Measurements from ENCODE around the gene HES7. TPM values are rescaled to one million over a fixed set of nuclear protein-coding genes. Genes with fewer than 3 reads are reported as not detected.
A peak's percentile ranks its signal among the peaks of the same experiment; 100 is the strongest.

HES7 gene
- total and polyA plus RNA-seq, 9 of the 15 experiments (the other 6 are each of a cell fraction or from before 2014, with no cell fraction given), result 0.03 to 1.7 (median 0.14) TPM; not detected in 1

DNA sequence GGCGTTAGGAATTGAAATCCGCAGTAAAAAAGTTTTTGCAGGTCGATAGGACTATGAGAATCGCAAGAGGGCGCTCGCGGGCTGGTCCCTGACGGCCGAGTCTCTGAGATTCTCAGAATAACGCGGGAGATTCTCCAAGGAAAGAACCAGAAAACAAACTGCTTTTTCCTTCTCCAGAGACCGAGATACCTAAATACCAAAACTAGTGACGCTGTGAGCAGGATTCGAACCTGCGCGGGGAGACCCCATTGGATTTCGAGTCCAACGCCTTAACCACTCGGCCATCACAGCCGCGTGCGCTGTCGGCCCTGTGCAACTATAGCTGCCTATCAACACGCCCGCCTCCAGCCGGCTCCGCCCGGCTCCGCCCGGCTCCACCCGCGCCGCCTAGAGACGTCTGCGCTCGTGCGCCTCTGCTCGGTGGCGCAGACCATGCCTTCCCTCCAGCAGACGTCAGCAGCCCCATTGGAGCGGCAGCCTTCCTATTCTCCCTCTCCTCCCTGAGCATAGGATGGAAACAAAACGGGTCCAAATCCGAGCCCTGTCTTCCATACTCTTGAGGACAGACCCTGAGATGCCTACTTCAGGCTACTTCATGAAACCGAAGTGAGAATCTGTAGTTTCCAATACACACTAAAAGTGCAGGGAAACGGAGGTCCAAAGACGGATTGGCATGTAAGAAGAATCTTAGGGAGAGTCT is 14.9 kb upstream of the HES7 start (continued):
- TF ChIP-seq, protein P1, sequence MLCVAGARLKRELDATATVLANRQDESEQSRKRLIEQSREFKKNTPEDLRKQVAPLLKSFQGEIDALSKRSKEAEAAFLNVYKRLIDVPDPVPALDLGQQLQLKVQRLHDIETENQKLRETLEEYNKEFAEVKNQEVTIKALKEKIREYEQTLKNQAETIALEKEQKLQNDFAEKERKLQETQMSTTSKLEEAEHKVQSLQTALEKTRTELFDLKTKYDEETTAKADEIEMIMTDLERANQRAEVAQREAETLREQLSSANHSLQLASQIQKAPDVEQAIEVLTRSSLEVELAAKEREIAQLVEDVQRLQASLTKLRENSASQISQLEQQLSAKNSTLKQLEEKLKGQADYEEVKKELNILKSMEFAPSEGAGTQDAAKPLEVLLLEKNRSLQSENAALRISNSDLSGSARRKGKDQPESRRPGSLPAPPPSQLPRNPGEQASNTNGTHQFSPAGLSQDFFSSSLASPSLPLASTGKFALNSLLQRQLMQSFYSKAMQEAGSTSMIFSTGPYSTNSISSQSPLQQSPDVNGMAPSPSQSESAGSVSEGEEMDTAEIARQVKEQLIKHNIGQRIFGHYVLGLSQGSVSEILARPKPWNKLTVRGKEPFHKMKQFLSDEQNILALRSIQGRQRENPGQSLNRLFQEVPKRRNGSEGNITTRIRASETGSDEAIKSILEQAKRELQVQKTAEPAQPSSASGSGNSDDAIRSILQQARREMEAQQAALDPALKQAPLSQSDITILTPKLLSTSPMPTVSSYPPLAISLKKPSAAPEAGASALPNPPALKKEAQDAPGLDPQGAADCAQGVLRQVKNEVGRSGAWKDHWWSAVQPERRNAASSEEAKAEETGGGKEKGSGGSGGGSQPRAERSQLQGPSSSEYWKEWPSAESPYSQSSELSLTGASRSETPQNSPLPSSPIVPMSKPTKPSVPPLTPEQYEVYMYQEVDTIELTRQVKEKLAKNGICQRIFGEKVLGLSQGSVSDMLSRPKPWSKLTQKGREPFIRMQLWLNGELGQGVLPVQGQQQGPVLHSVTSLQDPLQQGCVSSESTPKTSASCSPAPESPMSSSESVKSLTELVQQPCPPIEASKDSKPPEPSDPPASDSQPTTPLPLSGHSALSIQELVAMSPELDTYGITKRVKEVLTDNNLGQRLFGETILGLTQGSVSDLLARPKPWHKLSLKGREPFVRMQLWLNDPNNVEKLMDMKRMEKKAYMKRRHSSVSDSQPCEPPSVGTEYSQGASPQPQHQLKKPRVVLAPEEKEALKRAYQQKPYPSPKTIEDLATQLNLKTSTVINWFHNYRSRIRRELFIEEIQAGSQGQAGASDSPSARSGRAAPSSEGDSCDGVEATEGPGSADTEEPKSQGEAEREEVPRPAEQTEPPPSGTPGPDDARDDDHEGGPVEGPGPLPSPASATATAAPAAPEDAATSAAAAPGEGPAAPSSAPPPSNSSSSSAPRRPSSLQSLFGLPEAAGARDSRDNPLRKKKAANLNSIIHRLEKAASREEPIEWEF (CRISPR knock-in tag; IDR thresholded peaks at IDR 0.05), result no peak
- peak; percentile 61; the same call in 1 of the 2 replicates for TF ChIP-seq BACH1 (tag; IDR thresholded peaks at IDR 0.05)
- TF ChIP-seq, protein P2, sequence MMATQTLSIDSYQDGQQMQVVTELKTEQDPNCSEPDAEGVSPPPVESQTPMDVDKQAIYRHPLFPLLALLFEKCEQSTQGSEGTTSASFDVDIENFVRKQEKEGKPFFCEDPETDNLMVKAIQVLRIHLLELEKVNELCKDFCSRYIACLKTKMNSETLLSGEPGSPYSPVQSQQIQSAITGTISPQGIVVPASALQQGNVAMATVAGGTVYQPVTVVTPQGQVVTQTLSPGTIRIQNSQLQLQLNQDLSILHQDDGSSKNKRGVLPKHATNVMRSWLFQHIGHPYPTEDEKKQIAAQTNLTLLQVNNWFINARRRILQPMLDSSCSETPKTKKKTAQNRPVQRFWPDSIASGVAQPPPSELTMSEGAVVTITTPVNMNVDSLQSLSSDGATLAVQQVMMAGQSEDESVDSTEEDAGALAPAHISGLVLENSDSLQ (IDR thresholded peaks at IDR 0.05), result peak; percentile 60
- TF ChIP-seq MIER1 (IDR thresholded peaks at IDR 0.05; ENCODE audit: low read depth), result peak; percentile 38; the same call in 1 of the 2 replicates
- TF ChIP-seq, protein P3, sequence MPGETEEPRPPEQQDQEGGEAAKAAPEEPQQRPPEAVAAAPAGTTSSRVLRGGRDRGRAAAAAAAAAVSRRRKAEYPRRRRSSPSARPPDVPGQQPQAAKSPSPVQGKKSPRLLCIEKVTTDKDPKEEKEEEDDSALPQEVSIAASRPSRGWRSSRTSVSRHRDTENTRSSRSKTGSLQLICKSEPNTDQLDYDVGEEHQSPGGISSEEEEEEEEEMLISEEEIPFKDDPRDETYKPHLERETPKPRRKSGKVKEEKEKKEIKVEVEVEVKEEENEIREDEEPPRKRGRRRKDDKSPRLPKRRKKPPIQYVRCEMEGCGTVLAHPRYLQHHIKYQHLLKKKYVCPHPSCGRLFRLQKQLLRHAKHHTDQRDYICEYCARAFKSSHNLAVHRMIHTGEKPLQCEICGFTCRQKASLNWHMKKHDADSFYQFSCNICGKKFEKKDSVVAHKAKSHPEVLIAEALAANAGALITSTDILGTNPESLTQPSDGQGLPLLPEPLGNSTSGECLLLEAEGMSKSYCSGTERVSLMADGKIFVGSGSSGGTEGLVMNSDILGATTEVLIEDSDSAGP (CRISPR knock-in tag; IDR thresholded peaks at IDR 0.05), result 0 out of 2 replicates have a peak, but pooled peaks have one; percentile 46
- TF ChIP-seq, protein P4, sequence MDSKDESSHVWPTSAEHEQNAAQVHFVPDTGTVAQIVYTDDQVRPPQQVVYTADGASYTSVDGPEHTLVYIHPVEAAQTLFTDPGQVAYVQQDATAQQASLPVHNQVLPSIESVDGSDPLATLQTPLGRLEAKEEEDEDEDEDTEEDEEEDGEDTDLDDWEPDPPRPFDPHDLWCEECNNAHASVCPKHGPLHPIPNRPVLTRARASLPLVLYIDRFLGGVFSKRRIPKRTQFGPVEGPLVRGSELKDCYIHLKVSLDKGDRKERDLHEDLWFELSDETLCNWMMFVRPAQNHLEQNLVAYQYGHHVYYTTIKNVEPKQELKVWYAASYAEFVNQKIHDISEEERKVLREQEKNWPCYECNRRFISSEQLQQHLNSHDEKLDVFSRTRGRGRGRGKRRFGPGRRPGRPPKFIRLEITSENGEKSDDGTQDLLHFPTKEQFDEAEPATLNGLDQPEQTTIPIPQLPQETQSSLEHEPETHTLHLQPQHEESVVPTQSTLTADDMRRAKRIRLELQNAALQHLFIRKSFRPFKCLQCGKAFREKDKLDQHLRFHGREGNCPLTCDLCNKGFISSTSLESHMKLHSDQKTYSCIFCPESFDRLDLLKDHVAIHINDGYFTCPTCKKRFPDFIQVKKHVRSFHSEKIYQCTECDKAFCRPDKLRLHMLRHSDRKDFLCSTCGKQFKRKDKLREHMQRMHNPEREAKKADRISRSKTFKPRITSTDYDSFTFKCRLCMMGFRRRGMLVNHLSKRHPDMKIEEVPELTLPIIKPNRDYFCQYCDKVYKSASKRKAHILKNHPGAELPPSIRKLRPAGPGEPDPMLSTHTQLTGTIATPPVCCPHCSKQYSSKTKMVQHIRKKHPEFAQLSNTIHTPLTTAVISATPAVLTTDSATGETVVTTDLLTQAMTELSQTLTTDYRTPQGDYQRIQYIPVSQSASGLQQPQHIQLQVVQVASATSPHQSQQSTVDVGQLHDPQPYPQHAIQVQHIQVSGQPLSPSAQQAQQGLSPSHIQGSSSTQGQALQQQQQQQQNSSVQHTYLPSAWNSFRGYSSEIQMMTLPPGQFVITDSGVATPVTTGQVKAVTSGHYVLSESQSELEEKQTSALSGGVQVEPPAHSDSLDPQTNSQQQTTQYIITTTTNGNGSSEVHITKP (IDR thresholded peaks at IDR 0.05; ENCODE audit: partially characterized antibody), result peak; percentile 43
- no peak for TF ChIP-seq KLF10 (CRISPR knock-in tag; IDR thresholded peaks at IDR 0.05)

Data from K562 (cell line).